Prostate gland (tissue), 2 donors: ENCODE data around the gene MUC2.

Source experiments
- POLR2A ChIP-seq: fragments of 450-650 bp; IDR thresholded peaks from one replicate; pipeline ENCODE4 v1.6.1; 2016; ENCODE audit warnings: antibody characterized with exemption, mild to moderate bottlenecking
- TF ChIP-seq, protein P1 (sequence below), 4 experiments: fragments of 200-600 bp in 2 of 4; fragments of 450-650 bp in 2 of 4; sonication (generic) in 2 of 4; IDR thresholded peaks; 1 replicate in 3 of 4; 2 replicates in 1 of 4; pipeline ENCODE4 v1.5.1; 2016 to 2019; ENCODE audit warnings: antibody characterized with exemption in 4 of 4, mild to moderate bottlenecking in 2 of 4, moderate library complexity in 2 of 4

DNA sequence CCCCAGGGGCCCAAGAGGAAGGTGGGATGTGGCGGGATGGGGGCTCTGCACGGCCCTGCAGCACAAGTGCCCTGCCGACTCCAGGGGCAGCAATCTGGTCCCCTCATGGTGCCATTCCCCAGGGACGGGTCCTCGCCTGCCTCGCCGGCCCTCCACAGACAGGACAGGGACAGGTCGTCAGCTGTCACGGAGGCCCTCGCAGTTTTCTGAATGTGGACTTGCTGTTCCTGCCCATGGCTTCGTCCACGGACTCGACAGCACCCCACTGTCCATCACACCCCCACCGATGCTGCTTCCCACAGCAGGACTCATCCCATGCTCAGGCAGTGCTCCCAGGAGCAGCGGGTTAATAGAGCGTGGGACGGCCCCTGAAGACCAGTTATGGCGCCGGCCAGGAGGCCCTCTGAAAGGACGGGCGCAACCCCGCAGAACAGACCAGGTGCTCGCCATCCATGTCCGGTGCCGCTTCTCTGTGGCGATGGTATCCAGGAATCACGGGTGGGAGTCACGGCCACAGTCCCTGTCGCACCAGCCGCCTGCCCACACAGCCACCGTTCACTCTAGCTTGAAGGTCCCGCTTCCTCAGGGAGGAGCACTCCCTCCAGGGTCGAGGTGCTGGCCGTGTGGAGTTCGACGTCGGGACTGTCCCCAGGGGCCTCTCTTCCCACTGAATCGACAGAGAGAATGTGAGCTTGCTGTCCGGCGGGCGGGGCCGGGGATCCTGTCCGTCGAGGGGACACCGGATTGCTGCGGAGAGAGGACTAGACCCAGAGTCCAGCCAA, 18.5 kb upstream of the MUC2 start:
- TF ChIP-seq, protein P1, sequence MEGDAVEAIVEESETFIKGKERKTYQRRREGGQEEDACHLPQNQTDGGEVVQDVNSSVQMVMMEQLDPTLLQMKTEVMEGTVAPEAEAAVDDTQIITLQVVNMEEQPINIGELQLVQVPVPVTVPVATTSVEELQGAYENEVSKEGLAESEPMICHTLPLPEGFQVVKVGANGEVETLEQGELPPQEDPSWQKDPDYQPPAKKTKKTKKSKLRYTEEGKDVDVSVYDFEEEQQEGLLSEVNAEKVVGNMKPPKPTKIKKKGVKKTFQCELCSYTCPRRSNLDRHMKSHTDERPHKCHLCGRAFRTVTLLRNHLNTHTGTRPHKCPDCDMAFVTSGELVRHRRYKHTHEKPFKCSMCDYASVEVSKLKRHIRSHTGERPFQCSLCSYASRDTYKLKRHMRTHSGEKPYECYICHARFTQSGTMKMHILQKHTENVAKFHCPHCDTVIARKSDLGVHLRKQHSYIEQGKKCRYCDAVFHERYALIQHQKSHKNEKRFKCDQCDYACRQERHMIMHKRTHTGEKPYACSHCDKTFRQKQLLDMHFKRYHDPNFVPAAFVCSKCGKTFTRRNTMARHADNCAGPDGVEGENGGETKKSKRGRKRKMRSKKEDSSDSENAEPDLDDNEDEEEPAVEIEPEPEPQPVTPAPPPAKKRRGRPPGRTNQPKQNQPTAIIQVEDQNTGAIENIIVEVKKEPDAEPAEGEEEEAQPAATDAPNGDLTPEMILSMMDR (IDR thresholded peaks at IDR 0.05): no peak
- no peak for TF ChIP-seq POLR2A
